T-helper 1 cell treated with Interleukin-12 subunit alpha and Interleukin-12 subunit beta and Interleukin-4 antibody, amounts not matched to agents 30 μg/mL and 1 μg/mL, for 36 hours (primary cell): ENCODE results near the gene FASTK.
A peak's percentile ranks its signal among the peaks of the same experiment; 100 is the strongest.

Source experiments
- H3K27ac Mint-ChIP-seq: one replicate; pipeline ENCODE4 v1.8.0; 2021; ENCODE audit warnings: mild to moderate bottlenecking, mixed read lengths
- H3K27me3 Mint-ChIP-seq: one replicate; pipeline ENCODE4 v1.8.0; 2021; ENCODE audit warnings: low read depth, mixed read lengths
- H3K36me3 Mint-ChIP-seq: one replicate; pipeline ENCODE4 v1.8.0; 2021; ENCODE audit warnings: low read depth, mixed read lengths
- H3K4me1 Mint-ChIP-seq: one replicate; pipeline ENCODE4 v1.8.0; 2021; ENCODE audit warnings: low read depth, mixed read lengths
- H3K4me3 Mint-ChIP-seq: one replicate; pipeline ENCODE4 v1.8.0; 2021; ENCODE audit warnings: mild to moderate bottlenecking, moderate library complexity, mixed read lengths
- H3K9me3 Mint-ChIP-seq: one replicate; pipeline ENCODE4 v1.8.0; 2021; ENCODE audit warnings: mixed read lengths

FASTK gene

GRCh38 chr7:151080522-151081169, at the start of gene FASTK:
FASTK (minus strand) TSS chr7:151080809; CDS start chr7:151080766, 43 bp downstream.
- H3K36me3 Mint-ChIP-seq = peaks cover 12% of the 10 kb centered on the region
- no peaks in the 10 kb centered on the region for H3K9me3 Mint-ChIP-seq
- peak within 1 kb of the TSS; percentile 76 for H3K27ac Mint-ChIP-seq
- peaks cover 14% of the 10 kb centered on the region for H3K27me3 Mint-ChIP-seq
- H3K4me3 Mint-ChIP-seq = peak within 1 kb of the TSS; percentile 92
- H3K4me1 Mint-ChIP-seq = peaks cover 28% of the 10 kb centered on the region

DNA sequence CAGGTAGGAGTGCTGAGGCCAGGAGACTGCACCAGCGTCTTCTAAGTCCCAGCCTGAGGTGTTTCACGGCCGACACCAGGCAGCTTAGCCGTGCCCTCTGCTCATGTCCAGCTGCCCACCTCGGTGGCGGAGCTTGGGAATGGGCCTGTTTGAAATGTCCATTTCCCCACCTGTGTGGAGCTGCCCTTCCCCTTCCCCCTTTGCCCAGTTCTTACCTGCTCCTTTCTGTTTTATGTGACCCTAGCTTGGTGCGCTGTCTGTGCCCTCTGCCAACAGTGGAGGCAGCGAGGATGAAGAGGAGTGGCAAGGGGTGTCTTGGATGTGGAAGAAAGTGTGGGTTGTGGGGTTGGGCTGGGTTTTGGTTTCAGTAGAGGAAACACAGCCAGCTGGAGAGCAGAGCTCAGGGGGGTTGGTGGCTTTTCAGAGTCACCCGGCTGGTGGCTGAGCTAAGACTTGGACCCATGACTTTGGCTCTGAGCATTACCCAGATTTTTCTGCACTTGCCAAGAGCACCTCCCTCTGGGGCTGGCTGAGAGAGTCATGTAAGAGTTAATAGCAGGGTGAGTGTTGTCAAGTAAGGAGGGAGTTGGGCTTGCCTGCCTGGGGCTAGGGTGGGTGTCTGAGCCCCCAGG, 49.5 kb upstream of the FASTK start:
- no peaks in the 10 kb centered on the region for H3K36me3 Mint-ChIP-seq
- H3K27ac Mint-ChIP-seq = no peak overlapping the region
- no peaks in the 10 kb centered on the region for H3K4me1 Mint-ChIP-seq
- no peaks in the 10 kb centered on the region for H3K27me3 Mint-ChIP-seq
- no peak overlapping the region for H3K4me3 Mint-ChIP-seq
- no peaks in the 10 kb centered on the region for H3K9me3 Mint-ChIP-seq

- Mint-ChIP-seq H3K9me3 (no peaks in the 10 kb centered on the region), H3K4me1 (no peaks in the 10 kb centered on the region), H3K4me3 (no peak overlapping the region), H3K27me3 (no peaks in the 10 kb centered on the region), H3K27ac (no peak overlapping the region), H3K36me3 (no peaks in the 10 kb centered on the region)
Measured at GRCh38 chr7:151129117-151129959, 48.7 kb upstream of the FASTK start.

DNA sequence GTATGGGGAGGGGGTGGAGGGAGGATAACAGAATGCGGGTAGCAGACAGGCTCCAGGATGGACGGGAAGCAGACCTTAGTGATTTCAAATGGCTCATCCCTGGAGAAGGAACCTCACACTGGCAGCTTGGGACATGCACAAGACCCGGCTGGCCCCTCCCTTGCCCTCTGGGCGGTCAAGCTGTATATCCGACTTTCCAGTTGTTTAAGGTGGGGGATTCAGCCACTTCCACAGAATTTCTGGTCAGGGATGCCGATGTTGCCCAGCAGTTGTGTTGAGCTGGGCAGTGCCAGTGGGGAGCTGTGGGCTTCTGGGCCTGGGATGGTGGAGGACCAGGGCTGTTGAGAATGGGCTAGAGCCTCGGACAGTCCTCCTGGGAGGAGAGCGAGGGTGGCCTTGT, 48.1 kb upstream of the FASTK start:
- Mint-ChIP-seq H3K27ac (no peak overlapping the region), H3K4me1 (no peaks in the 10 kb centered on the region), H3K4me3 (no peak overlapping the region), H3K27me3 (no peaks in the 10 kb centered on the region), H3K9me3 (no peaks in the 10 kb centered on the region), H3K36me3 (peaks cover 3% of the 10 kb centered on the region)

GRCh38 chr7:151128144-151128543, 47.5 kb upstream of the FASTK start:
- Mint-ChIP-seq H3K27ac (no peak overlapping the region), H3K36me3 (peaks cover 5% of the 10 kb centered on the region), H3K27me3 (no peaks in the 10 kb centered on the region), H3K4me1 (no peaks in the 10 kb centered on the region), H3K9me3 (no peaks in the 10 kb centered on the region), H3K4me3 (no peak overlapping the region)

DNA sequence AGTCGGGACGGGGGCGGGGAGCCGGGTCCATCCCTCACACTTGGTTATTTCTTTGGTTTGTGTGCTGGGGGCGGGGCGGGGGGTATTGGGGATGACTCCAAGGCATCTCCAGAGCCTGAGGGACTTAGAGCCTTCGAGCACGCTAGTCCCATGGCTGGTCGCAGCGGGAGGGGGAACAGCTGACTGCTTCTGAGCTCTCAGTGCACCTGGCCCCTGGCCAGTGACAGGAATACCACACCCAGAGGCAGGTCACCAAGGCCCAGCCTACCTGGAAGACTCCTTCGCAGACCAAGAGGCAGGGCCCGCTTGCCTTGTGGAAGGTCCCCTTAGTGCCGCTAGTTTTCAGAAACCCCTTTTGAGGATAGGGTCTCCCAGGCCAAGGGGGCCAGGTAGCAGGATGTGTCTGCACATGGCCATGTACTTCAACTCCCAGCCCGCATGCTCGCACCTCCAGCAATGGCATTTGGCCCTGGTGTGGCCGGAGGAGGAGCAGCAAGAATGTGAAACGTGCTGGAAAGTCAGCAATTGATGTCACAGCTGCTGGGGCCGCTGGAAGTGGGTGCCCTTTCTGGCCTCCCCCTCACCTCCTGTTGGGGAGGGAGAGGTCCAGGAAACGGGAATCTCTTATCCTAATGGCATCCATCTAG, 46.0 kb upstream of the FASTK start:
- H3K4me1 Mint-ChIP-seq = no peaks in the 10 kb centered on the region
- H3K9me3 Mint-ChIP-seq = no peaks in the 10 kb centered on the region
- H3K36me3 Mint-ChIP-seq = peaks cover 5% of the 10 kb centered on the region
- no peaks in the 10 kb centered on the region for H3K27me3 Mint-ChIP-seq
- H3K4me3 Mint-ChIP-seq = no peak overlapping the region
- no peak overlapping the region for H3K27ac Mint-ChIP-seq

GRCh38 chr7:151125846-151126481, 45.4 kb upstream of the FASTK start:
- Mint-ChIP-seq H3K9me3 (no peaks in the 10 kb centered on the region), H3K27ac (no peak overlapping the region), H3K27me3 (no peaks in the 10 kb centered on the region), H3K4me3 (no peak overlapping the region), H3K4me1 (no peaks in the 10 kb centered on the region), H3K36me3 (peaks cover 6% of the 10 kb centered on the region)

GRCh38 chr7:151125470-151125845, 44.8 kb upstream of the FASTK start:
- Mint-ChIP-seq H3K27me3 (no peaks in the 10 kb centered on the region), H3K9me3 (no peaks in the 10 kb centered on the region), H3K27ac (no peak overlapping the region), H3K4me1 (no peaks in the 10 kb centered on the region), H3K4me3 (no peak overlapping the region), H3K36me3 (peaks cover 6% of the 10 kb centered on the region)

GRCh38 chr7:151124899-151125399, 44.3 kb upstream of the FASTK start:
- Mint-ChIP-seq H3K9me3 (no peaks in the 10 kb centered on the region), H3K4me1 (no peaks in the 10 kb centered on the region), H3K27ac (no peak overlapping the region), H3K27me3 (no peaks in the 10 kb centered on the region), H3K36me3 (peaks cover 6% of the 10 kb centered on the region), H3K4me3 (no peak overlapping the region)

- H3K4me1 Mint-ChIP-seq = no peaks in the 10 kb centered on the region
- peaks cover 6% of the 10 kb centered on the region for H3K36me3 Mint-ChIP-seq
- H3K27me3 Mint-ChIP-seq = no peaks in the 10 kb centered on the region
- no peak overlapping the region for H3K4me3 Mint-ChIP-seq
- no peak overlapping the region for H3K27ac Mint-ChIP-seq
- no peaks in the 10 kb centered on the region for H3K9me3 Mint-ChIP-seq
Measured at GRCh38 chr7:151124481-151124880, 43.9 kb upstream of the FASTK start.

DNA sequence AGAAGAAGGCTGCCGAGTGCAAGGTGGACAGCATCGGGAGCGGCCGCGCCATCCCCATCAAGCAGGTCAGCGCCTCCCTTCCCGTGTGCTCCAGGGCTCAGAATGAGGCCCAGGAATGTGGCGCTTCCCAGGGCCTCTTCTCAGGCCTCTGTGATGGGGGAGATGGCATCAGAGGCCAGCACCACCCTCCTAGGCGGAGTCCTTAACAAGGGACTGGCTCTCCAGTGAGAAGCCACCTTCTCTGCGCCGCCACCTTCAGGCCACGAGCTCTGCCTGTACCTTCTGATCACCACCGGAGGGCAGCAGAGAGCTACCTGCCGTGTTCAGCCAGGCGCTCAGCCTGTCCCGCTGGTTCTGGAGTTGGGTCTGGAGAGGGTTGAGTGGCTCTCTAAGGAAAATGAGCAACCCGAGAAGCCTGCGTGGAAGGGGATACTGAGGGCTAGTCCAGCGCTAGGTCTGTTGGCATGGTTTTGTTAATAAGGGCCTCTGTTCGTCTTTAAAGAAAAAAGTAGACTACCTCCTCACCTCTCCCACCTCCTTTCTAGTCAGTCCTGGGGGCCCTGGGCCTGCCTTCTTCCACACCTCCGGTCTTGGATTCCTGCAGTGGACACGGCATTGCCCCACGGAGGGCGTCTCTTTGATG, 43.3 kb upstream of the FASTK start:
- Mint-ChIP-seq H3K27me3 (no peaks in the 10 kb centered on the region), H3K36me3 (peaks cover 6% of the 10 kb centered on the region), H3K27ac (no peak overlapping the region), H3K4me3 (no peak overlapping the region), H3K9me3 (no peaks in the 10 kb centered on the region), H3K4me1 (no peaks in the 10 kb centered on the region)

DNA sequence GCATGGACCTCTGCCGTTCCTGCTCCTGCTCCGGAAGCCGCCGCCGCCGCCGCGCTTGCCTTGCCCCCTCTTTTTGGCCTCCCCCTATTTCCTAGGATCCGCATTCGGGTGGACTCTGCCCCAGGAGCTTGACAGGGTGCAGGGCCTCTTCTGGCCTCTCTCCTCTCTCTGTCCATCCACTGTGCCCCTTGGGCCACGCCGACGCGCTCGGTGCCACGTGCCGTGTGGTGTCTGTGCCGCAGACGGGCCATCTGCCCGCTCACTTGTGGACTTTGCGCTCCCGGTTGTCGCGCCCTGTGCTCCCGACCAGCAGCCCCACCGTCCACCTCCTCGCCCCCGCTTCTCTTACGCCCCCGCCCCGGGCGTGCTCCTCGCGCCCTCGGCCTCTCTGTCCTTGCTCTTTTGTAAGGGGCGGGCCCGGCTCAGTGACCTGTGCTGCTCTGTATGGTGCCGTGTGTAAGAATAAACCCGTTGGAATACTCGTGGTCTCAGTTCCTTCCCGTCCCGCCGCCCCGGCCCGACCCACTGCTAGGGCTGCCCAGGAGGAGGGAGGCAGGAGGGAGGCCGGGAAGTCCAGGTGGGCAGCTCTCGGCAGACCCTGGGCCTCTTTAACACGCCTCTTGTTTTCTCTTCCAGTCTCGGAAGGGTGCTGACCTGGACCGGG, 42.7 kb upstream of the FASTK start:
- Mint-ChIP-seq H3K36me3 (peaks cover 6% of the 10 kb centered on the region), H3K9me3 (no peaks in the 10 kb centered on the region)

GRCh38 chr7:151122796-151123157, 42.2 kb upstream of the FASTK start:
- Mint-ChIP-seq H3K4me1 (no peaks in the 10 kb centered on the region), H3K9me3 (no peaks in the 10 kb centered on the region), H3K27ac (no peak overlapping the region), H3K27me3 (no peaks in the 10 kb centered on the region), H3K36me3 (peaks cover 6% of the 10 kb centered on the region), H3K4me3 (no peak overlapping the region)

More for the DNA sequence above, 42.7 kb upstream of the FASTK start:
- Mint-ChIP-seq H3K27me3 (no peaks in the 10 kb centered on the region), H3K4me3 (no peak overlapping the region), H3K27ac (no peak overlapping the region), H3K4me1 (no peaks in the 10 kb centered on the region)
